ENCODE measurements around the gene CCNY.
"Not testable (repeated sequence)": the region's sequence is repeated elsewhere in the genome, so short reads cannot be mapped to it uniquely, and the experiment has no call there.

CCNY gene

GRCh38 chr10:35336084-35336831, at the start of gene CCNY:
CCNY (plus strand) TSS chr10:35336509; CDS start chr10:35337054, 545 bp downstream.
- FAIRE-seq = no peak

GRCh38 chr10:35289198-35289597, 47.1 kb upstream of the CCNY start:
- FAIRE-seq = no peak

GRCh38 chr10:35294506-35294905, 41.8 kb upstream of the CCNY start:
- FAIRE-seq = no peak

- no peak for FAIRE-seq
These were observed 37.3 kb upstream of the CCNY start for GRCh38 chr10:35299016-35299415.

GRCh38 chr10:35300063-35300699, 36.1 kb upstream of the CCNY start:
- no peak for FAIRE-seq

- no peak for FAIRE-seq
These were observed 31.7 kb upstream of the CCNY start for GRCh38 chr10:35304649-35305048.

- no peak for FAIRE-seq
These were observed 29.5 kb upstream of the CCNY start for GRCh38 chr10:35306852-35307251.

- no peak for FAIRE-seq
These were observed 29.0 kb upstream of the CCNY start for GRCh38 chr10:35307297-35307696.

GRCh38 chr10:35308809-35309208, 27.5 kb upstream of the CCNY start:
- no peak for FAIRE-seq

GRCh38 chr10:35314142-35314541, 22.2 kb upstream of the CCNY start:
- FAIRE-seq = not testable (repeated sequence)

GRCh38 chr10:35315235-35315634, 21.1 kb upstream of the CCNY start:
- FAIRE-seq = not testable (repeated sequence)

GRCh38 chr10:35316218-35316967, 19.9 kb upstream of the CCNY start:
- no peak for FAIRE-seq

GRCh38 chr10:35318551-35318950, 17.8 kb upstream of the CCNY start:
- no peak for FAIRE-seq

GRCh38 chr10:35320341-35320740, 16.0 kb upstream of the CCNY start:
- FAIRE-seq = no peak

- FAIRE-seq = no peak
These were observed 13.7 kb upstream of the CCNY start for GRCh38 chr10:35322636-35323035.

- FAIRE-seq = no peak
These were observed 12.1 kb upstream of the CCNY start for GRCh38 chr10:35324196-35324595.

GRCh38 chr10:35326466-35327235, 9.7 kb upstream of the CCNY start:
- FAIRE-seq = no peak

GRCh38 chr10:35327790-35328403, 8.4 kb upstream of the CCNY start:
- no peak for FAIRE-seq

GRCh38 chr10:35328404-35329037, 7.8 kb upstream of the CCNY start:
- FAIRE-seq = no peak

- FAIRE-seq = no peak
These were observed 6.8 kb upstream of the CCNY start for GRCh38 chr10:35329520-35329919.

- FAIRE-seq = no peak
These were observed 4.2 kb upstream of the CCNY start for GRCh38 chr10:35331894-35332640.

All from endometrium (tissue), 2 donors.